ENCODE results near the gene SPDEF.

Gene SPDEF

DNA sequence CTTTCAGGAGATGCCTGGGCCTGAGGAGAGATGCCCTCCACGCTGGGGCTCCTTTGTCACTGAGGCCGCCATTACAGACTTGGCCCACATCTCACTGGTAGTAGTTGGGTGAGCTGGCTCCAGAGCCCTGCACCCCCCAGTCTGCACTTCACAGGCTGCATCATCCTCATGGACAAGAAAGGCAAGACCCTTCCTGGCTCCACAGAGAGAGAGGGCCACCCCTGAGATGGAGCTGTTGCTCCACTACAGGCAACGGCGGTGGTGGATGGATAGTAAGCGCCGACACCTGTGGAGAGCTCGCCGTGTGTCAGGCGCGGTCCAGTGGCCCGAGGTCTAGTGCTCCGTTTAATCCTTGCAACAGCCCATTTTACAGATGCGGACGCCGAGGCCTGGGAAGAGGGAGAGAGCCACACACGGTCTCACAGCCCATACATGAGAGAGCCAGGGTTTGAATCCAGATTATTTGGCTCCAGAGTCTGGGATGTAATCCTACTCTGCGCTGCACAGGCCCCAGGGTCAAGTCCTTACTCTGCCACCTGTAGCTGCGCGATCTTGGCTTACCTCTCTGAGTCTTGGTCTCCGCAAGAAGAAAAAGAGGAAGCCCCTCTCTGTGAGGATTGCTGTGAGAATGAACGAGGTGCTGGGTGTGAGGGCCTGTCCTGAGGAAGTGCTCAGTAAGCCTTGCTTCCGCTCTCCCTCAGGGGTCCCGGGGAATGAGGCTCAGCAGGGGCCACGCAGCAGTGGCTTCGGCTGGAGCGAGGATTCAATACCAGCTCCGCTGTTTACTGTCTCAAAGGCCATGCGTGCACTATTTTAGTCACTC, 34.5 kb downstream of the SPDEF start:
- TF ChIP-seq, protein P1, sequence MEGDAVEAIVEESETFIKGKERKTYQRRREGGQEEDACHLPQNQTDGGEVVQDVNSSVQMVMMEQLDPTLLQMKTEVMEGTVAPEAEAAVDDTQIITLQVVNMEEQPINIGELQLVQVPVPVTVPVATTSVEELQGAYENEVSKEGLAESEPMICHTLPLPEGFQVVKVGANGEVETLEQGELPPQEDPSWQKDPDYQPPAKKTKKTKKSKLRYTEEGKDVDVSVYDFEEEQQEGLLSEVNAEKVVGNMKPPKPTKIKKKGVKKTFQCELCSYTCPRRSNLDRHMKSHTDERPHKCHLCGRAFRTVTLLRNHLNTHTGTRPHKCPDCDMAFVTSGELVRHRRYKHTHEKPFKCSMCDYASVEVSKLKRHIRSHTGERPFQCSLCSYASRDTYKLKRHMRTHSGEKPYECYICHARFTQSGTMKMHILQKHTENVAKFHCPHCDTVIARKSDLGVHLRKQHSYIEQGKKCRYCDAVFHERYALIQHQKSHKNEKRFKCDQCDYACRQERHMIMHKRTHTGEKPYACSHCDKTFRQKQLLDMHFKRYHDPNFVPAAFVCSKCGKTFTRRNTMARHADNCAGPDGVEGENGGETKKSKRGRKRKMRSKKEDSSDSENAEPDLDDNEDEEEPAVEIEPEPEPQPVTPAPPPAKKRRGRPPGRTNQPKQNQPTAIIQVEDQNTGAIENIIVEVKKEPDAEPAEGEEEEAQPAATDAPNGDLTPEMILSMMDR (IDR thresholded peaks at IDR 0.05; ENCODE audit: extremely low read depth, missing control alignments) = no peak
- DNase-seq (ENCODE audit: low spot score) = no peak

DNA sequence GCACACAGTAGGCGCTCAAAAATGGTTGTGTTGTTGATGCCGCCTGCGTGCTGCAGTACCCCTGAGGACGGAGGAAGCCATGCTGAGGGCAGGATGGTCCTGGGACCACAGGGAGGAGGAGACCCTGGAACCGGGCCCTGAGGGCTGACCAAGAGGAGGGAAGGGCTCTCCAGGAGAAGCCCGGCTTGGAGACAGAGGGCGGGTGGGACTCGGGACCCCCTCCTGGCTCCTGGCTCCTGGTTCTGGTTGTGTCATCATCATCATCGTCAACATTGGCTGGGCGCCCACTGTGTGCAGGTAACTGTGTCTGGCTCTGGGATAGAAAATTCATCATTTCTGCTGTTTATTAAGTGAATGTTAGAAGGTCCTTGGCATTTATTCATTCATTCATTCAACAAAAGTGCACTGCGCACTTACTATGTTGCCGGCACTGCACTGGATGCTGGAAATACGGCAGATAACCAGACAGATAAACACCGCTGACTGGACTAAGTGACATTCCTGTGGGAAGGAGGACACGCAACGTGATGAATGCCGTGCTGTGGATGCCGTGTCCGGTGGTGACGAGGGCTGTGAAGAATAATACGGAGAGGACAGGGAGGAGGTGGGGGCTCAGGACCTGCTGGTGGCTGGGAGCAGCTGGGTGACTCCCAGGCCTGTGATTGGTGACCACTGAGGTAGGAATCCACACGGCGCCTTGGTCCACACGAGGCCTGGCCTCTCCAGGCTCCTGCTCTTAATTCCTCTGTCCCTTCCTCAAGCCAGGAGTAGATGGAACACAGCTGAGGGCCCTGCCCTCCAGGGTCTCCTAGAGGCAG, 35.3 kb downstream of the SPDEF start:
- DNase-seq (ENCODE audit: low spot score) = no peak
- TF ChIP-seq, protein P1 (IDR thresholded peaks at IDR 0.05; ENCODE audit: extremely low read depth, missing control alignments) = no peak

DNA sequence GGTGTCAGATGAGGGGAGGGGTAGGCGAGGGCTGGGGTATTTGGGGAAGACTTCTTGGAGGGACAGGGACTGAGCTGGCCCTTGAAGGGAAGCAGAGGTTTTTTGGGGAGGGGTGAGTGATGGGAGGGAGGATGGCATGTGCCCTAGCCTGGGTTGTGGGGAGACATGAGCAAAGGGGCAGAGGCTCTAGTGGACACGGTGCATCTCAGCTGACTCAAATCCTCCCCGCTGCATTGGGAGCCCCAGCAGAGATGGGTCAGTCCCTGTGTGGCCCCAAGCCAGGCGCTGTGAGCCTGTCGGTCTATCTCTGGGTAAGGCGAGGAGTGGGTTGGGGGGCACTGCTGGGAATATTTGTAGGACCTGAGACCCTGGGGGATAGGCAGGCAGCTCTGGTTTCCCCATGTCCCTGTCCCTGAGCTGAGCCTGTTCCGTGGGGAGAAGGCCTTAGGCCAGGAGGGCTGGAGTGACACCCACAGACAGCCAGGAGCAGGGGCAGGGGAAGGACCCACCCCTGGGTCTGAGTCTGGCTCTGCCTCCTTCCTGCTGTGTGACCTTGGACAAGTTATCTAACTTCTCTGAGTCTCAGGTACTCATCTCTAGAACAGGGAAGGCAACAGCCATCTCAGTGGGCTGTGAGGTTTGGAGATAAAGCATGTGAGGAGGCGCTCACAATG, 36.0 kb downstream of the SPDEF start:
- DNase-seq (ENCODE audit: low spot score) = no peak
- TF ChIP-seq, protein P1 (IDR thresholded peaks at IDR 0.05; ENCODE audit: extremely low read depth, missing control alignments) = no peak

DNA sequence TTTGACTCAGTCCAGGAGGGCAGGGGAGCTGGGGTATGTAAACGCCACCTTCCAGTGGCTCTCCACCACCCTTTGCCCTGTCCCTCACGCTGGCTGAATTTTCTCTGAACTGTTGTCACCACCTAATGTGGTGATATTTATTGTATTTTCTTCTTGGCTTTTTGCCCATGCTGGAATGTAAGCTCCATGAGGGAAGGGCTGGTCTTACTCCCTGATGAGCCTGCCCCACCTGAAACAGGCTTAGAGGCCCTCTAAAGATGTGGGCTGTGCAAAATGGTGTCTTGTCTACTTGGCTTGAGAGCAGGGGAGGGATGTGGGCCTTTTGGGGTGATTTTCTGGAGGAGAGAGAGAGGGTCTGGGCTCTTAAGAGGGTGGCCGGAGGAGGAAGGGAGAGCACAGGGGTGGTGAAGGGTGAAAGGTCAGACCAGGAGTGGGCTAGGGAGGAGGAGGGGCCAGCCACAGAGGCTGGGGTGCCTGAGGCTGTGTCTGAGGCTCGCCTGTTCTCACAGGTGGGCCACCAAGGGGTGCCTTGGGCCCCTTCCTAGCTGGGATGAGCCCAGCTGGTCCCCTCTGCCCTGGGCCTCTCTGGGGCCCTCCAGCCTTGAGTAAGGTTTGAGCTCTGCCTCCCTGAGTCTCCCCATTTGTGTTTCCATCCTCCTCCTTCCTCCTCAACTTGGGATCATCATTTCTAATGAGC, 37.3 kb downstream of the SPDEF start:
- TF ChIP-seq, protein P1 (IDR thresholded peaks at IDR 0.05; ENCODE audit: extremely low read depth, missing control alignments) = no peak
- no peak for DNase-seq (ENCODE audit: low spot score)

DNA sequence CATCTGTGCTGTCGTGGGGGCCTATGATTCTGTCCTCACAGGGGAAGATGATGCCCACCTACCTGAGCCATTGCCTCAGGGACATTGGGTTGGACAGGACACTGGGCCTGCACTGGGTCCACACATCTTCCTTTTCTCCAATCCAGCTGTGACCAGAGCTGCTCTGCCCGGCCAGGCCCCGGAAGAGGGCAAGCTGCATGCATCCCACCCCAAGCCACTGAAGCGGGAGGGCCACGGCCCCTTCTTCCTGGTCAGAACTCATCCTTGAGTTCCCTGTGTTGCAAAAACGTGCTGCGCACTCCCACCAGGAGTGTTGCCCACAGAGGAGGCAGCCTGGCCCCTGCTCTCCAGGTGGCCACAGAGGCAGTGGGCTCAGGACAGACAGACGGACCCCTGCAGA, 38.2 kb downstream of the SPDEF start:
- no peak for DNase-seq (ENCODE audit: low spot score)
- TF ChIP-seq, protein P1 (IDR thresholded peaks at IDR 0.05; ENCODE audit: extremely low read depth, missing control alignments) = no peak

DNA sequence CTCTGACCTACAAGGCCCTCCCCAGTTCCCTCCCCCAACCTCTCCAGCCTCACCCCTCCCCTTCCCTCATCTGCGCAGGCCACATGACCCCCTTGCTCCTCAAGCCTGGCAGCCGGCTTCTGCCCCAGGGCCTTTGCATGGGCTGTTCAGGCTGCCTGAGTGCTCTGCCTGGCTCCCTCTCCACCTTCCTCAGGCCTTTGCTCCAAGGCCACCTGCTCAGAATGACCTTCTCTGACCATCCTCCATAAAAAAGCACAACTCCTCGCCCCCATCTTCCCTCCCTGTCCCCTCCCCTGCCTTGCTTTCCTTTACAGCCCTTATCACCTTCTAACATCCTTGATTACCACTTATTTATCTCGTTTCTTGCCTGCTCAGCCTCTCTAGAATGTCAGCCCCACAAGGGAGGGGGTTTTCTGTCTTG, 38.7 kb downstream of the SPDEF start:
- DNase-seq (ENCODE audit: low spot score) = no peak
- TF ChIP-seq, protein P1 (IDR thresholded peaks at IDR 0.05; ENCODE audit: extremely low read depth, missing control alignments) = no peak
